ENCODE results near the gene RYR3. TPM values are rescaled to one million over a fixed set of nuclear protein-coding genes. Genes with fewer than 3 reads are reported as not detected.

The RYR3 gene
- total RNA-seq, 1 experiment from 2014 or later: not detected

DNA sequence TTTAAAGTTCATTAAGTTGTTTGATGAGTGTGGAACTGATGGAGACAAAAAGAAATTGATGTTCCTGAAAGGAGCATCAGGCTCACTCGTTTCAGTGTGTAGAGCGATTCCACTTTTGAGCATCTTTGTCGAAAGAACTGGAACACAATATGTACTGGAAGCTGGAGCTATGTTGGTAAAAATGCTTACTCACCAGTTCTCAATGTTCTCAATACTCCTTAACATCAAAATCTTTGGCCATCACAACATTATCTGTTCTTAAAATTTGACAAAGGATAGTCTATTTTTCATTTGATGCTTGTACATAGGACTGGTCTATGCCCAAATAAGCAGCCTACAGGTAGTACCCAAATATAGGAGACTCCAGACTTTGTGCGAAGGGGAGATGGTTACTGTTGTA is 18.7 kb downstream of the RYR3 start:
- peaks cover 74% of the 10 kb centered on the region for H3K27me3 ChIP-seq (ENCODE audit: low read length)
- H3K4me3 ChIP-seq (ENCODE audit: low read length): no peak overlapping the region
- H3K9ac ChIP-seq (ENCODE audit: low read length): no peak overlapping the region
- no peak overlapping the region for H2AFZ ChIP-seq (ENCODE audit: low read length)
- H3K27ac ChIP-seq (ENCODE audit: low read length): no peak overlapping the region
- ChIA-PET CTCF (no interaction called here), POLR2A (ENCODE audit: unreplicated experiment) (no interaction called here)
- no peaks in the 10 kb centered on the region for H3K9me2 ChIP-seq (replicated peaks; ENCODE audit: low read length)
- TF ChIP-seq EZH2 (IDR thresholded peaks at IDR 0.05; ENCODE audit: low read length, unreplicated experiment) (no peak), EZH2phosphoT487 (IDR thresholded peaks at IDR 0.05; ENCODE audit: borderline replicate concordance, low read length) (no peak)
- TF ChIP-seq, protein P1, sequence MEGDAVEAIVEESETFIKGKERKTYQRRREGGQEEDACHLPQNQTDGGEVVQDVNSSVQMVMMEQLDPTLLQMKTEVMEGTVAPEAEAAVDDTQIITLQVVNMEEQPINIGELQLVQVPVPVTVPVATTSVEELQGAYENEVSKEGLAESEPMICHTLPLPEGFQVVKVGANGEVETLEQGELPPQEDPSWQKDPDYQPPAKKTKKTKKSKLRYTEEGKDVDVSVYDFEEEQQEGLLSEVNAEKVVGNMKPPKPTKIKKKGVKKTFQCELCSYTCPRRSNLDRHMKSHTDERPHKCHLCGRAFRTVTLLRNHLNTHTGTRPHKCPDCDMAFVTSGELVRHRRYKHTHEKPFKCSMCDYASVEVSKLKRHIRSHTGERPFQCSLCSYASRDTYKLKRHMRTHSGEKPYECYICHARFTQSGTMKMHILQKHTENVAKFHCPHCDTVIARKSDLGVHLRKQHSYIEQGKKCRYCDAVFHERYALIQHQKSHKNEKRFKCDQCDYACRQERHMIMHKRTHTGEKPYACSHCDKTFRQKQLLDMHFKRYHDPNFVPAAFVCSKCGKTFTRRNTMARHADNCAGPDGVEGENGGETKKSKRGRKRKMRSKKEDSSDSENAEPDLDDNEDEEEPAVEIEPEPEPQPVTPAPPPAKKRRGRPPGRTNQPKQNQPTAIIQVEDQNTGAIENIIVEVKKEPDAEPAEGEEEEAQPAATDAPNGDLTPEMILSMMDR (conservative IDR thresholded peaks at IDR 0.05; ENCODE audit: low read depth, low read length): no peak
- intact Hi-C loops (cut with micrococcal nuclease): no loop called here
- no peaks in the 10 kb centered on the region for H3K79me2 ChIP-seq (ENCODE audit: low read length)
- H3K36me3 ChIP-seq (ENCODE audit: low read depth, low read length): no peaks in the 10 kb centered on the region
- H3K9me3 ChIP-seq (ENCODE audit: low read length): no peaks in the 10 kb centered on the region
- ATAC-seq (no peak), DNase-seq (no peak)
- no peaks in the 10 kb centered on the region for H3F3A ChIP-seq (ENCODE audit: low read length, unreplicated experiment)
- no peak overlapping the region for H3K4me2 ChIP-seq (ENCODE audit: low read length)
- no peaks in the 10 kb centered on the region for H3K4me1 ChIP-seq (ENCODE audit: insufficient read depth, low read length)
- H4K20me1 ChIP-seq (ENCODE audit: low read length): no peaks in the 10 kb centered on the region
- BruUV-seq (replicated peaks): no TSS peak

DNA sequence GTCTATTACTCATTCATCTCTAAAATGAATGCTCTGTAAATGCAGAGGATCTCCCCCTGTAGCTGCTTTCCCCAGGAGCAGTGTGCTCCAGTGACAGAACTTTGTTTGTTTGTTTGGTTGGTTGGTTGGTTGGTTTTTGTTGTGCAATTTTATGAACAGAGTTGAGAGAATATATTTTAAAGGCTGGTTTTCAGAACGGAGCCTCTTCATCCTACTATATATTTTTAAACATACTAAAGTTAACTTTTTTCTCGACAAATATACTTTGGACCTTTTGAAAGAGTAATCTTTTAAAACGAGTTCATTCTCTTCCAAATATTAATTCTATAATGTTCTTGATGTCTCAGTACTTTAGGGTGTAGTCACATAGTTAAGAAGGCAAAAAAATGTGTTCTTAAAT is 20.2 kb downstream of the RYR3 start:
- Histone ChIP-seq H2AFZ (ENCODE audit: low read length) (no peak overlapping the region), H3K9me3 (ENCODE audit: low read length) (no peaks in the 10 kb centered on the region), H3K36me3 (ENCODE audit: low read depth, low read length) (no peaks in the 10 kb centered on the region), H4K20me1 (ENCODE audit: low read length) (no peaks in the 10 kb centered on the region), H3K4me1 (ENCODE audit: insufficient read depth, low read length) (no peaks in the 10 kb centered on the region), H3K79me2 (ENCODE audit: low read length) (no peaks in the 10 kb centered on the region), H3K27ac (ENCODE audit: low read length) (no peak overlapping the region), H3F3A (ENCODE audit: low read length, unreplicated experiment) (no peaks in the 10 kb centered on the region), H3K4me2 (ENCODE audit: low read length) (no peak overlapping the region), H3K4me3 (ENCODE audit: low read length) (no peak overlapping the region), H3K9ac (ENCODE audit: low read length) (no peak overlapping the region), H3K27me3 (ENCODE audit: low read length) (peaks cover 63% of the 10 kb centered on the region), H3K9me2 (replicated peaks; ENCODE audit: low read length) (no peaks in the 10 kb centered on the region)
- ATAC-seq (no peak), DNase-seq (no peak)
- intact Hi-C loops (cut with micrococcal nuclease): no loop called here
- ChIA-PET POLR2A (ENCODE audit: unreplicated experiment) (no interaction called here), CTCF (no interaction called here)
- no TSS peak for BruUV-seq (replicated peaks)
- TF ChIP-seq, protein P1 (conservative IDR thresholded peaks at IDR 0.05; ENCODE audit: low read depth, low read length): no peak
- TF ChIP-seq EZH2 (IDR thresholded peaks at IDR 0.05; ENCODE audit: low read length, unreplicated experiment) (no peak), EZH2phosphoT487 (IDR thresholded peaks at IDR 0.05; ENCODE audit: borderline replicate concordance, low read length) (no peak)

DNA sequence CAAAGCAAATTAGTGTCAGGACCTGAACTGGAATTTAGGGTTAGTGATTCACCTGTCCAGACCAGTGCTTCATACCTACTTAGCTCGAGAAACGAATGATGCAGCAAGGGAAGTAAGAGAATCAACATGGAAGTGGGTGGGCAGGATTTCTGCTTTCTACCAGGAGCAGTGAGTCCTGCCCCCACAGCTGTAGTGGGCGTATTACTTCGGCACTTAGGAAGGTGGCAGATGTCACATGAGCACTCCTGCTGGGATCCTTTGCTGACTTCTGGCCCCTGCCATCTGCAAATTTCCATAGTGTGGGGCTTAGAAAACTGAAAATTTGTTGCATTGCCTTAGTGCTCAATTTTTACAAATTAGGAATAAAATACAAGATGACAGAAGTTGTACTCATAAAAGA is 31.2 kb downstream of the RYR3 start:
- POLR2A ChIA-PET (ENCODE audit: unreplicated experiment): no interaction called here

More for the DNA sequence above, 31.2 kb downstream of the RYR3 start:
- DNase-seq: no peak
- Histone ChIP-seq H3K9me2 (replicated peaks; ENCODE audit: low read length) (no peaks in the 10 kb centered on the region), H3K4me3 (ENCODE audit: low read length) (no peak overlapping the region), H3K9me3 (ENCODE audit: low read length) (no peaks in the 10 kb centered on the region), H4K20me1 (ENCODE audit: low read length) (no peaks in the 10 kb centered on the region), H3K27me3 (ENCODE audit: low read length) (peaks cover 83% of the 10 kb centered on the region), H3F3A (ENCODE audit: low read length, unreplicated experiment) (no peaks in the 10 kb centered on the region), H3K4me1 (ENCODE audit: insufficient read depth, low read length) (no peaks in the 10 kb centered on the region), H3K9ac (ENCODE audit: low read length) (no peak overlapping the region), H3K36me3 (ENCODE audit: low read depth, low read length) (no peaks in the 10 kb centered on the region), H3K79me2 (ENCODE audit: low read length) (no peaks in the 10 kb centered on the region), H2AFZ (ENCODE audit: low read length) (no peak overlapping the region), H3K27ac (ENCODE audit: low read length) (no peak overlapping the region), H3K4me2 (ENCODE audit: low read length) (no peak overlapping the region)
- CTCF ChIA-PET: no interaction called here
- BruUV-seq (replicated peaks): no TSS peak
- no peak for ATAC-seq
- TF ChIP-seq, protein P1 (conservative IDR thresholded peaks at IDR 0.05; ENCODE audit: low read depth, low read length): no peak
- TF ChIP-seq EZH2phosphoT487 (IDR thresholded peaks at IDR 0.05; ENCODE audit: borderline replicate concordance, low read length): no peak
- no peak for TF ChIP-seq EZH2 (IDR thresholded peaks at IDR 0.05; ENCODE audit: low read length, unreplicated experiment)
- intact Hi-C loops (cut with micrococcal nuclease): no loop called here
